Endothelial cell of umbilical vein (primary cell): ENCODE data around the gene KCNQ2. TPM values are rescaled to one million over a fixed set of nuclear protein-coding genes. Genes with fewer than 3 reads are reported as not detected.

Source experiments
- BruUV-seq: library from RNA; stranded (reverse); fragments of 400-500 nt; replicated peaks from 2 replicates; lab custom pipeline; 2021; lab: Mats Ljungman, UMichigan
- CTCF ChIA-PET: fragments of 300-600, 350-600 bp; sonication (Branson Sonifier 250); formaldehyde crosslinking; loops from one replicate; lab custom pipeline; 2021; ENCODE audit warnings: antibody characterized with exemption, inconsistent platforms; lab: Charles Lee
- POLR2A ChIA-PET: fragments of 300-600, 350-600 bp; sonication (Branson Sonifier 250); formaldehyde crosslinking; loops from one replicate; lab custom pipeline; 2021; ENCODE audit warnings: antibody characterized with exemption, inconsistent platforms; lab: Charles Lee
- DNase-seq: peaks from one replicate; pipeline ENCODE4 v3.0.0-alpha.2; 2011; ENCODE audit warnings: low read depth, low spot score
- FAIRE-seq: peaks from 2 replicates; lab custom pipeline; 2011; peaks lifted over from hg19 to GRCh38; lab: Jason Lieb, UNC
- H2AFZ ChIP-seq: 2 replicates; pipeline ENCODE4 v1.6.0; 2012; ENCODE audit warnings: low read depth, low read length, control low read depth, inconsistent platforms
- H3K27ac ChIP-seq: 2 replicates; pipeline ENCODE4 v1.5.1; 2011; ENCODE audit warnings: low read depth, mild to moderate bottlenecking, control low read depth, low read length, moderate library complexity; ENCODE audit not compliant: insufficient read depth
- H3K27me3 ChIP-seq, 2 experiments: 2 replicates each; pipeline versions ENCODE4 v1.6.0 to v1.6.1; 2011; ENCODE audit warnings: low read length in 2 of 2, mixed read lengths in 1 of 2; ENCODE audit not compliant: control insufficient read depth in 2 of 2, insufficient read depth in 2 of 2
- H3K36me3 ChIP-seq, 2 experiments: 2 replicates in 1 of 2; 3 replicates in 1 of 2; pipeline ENCODE4 v1.5.1; 2011; ENCODE audit warnings: low read length in 2 of 2, mild to moderate bottlenecking in 1 of 2, moderate library complexity in 1 of 2; ENCODE audit not compliant: control insufficient read depth in 2 of 2, insufficient read depth in 2 of 2; ENCODE audit errors: extremely low read depth in 1 of 2
- H3K4me1 ChIP-seq: 3 replicates; pipeline ENCODE4 v1.5.1; 2011; ENCODE audit warnings: mild to moderate bottlenecking, low read length; ENCODE audit not compliant: control insufficient read depth, insufficient read depth; ENCODE audit errors: extremely low read depth
- H3K4me2 ChIP-seq: 2 replicates; pipeline ENCODE4 v1.6.1; 2011; ENCODE audit warnings: low read length, control low read depth, mixed read lengths; ENCODE audit not compliant: insufficient read depth
- H3K4me3 ChIP-seq, 3 experiments: fragments of 200-600 bp in 1 of 3; sonication (generic), shearing (Covaris generic) in 1 of 3; replicated peaks in 1 of 3; 2 replicates each; pipeline ENCODE4 v1.5.1; 2011 to 2016; ENCODE audit warnings: control low read depth in 3 of 3, low read length in 3 of 3, mild to moderate bottlenecking in 2 of 3, inconsistent platforms in 1 of 3, low read depth in 1 of 3, moderate library complexity in 1 of 3; ENCODE audit not compliant: insufficient read depth in 1 of 3
- H3K79me2 ChIP-seq: 2 replicates; pipeline ENCODE4 v1.6.0; 2012; ENCODE audit warnings: low read length, inconsistent platforms; ENCODE audit not compliant: control insufficient read depth, insufficient read depth
- H3K9ac ChIP-seq: replicated peaks from 2 replicates; pipeline ENCODE3; 2011; ENCODE audit warnings: low read length, control low read depth; ENCODE audit not compliant: insufficient read depth; ENCODE audit errors: extremely low read depth
- H3K9me1 ChIP-seq: replicated peaks from 3 replicates; pipeline ENCODE4 v1.6.0; 2011; ENCODE audit warnings: mild to moderate bottlenecking, low read length; ENCODE audit not compliant: control insufficient read depth, insufficient read depth; ENCODE audit errors: extremely low read depth
- H3K9me3 ChIP-seq: replicated peaks from 2 replicates; pipeline ENCODE4 v1.5.1; 2012; ENCODE audit warnings: low read length, inconsistent platforms; ENCODE audit not compliant: control insufficient read depth, insufficient read depth
- H4K20me1 ChIP-seq: replicated peaks from 2 replicates; pipeline ENCODE3; 2011; ENCODE audit warnings: mild to moderate bottlenecking, low read length; ENCODE audit not compliant: control insufficient read depth, insufficient read depth; ENCODE audit errors: extremely low read depth
- CTCF ChIP-seq, 2 donors: IDR thresholded peaks; 1 replicate in 1 of 2; 2 replicates in 1 of 2; pipeline ENCODE4 v1.5.1; 2011; ENCODE audit warnings: low read length in 2 of 2, mild to moderate bottlenecking in 2 of 2, moderate library complexity in 2 of 2, control low read depth in 1 of 2, inconsistent platforms in 1 of 2, low read depth in 1 of 2; ENCODE audit not compliant: insufficient read depth in 1 of 2; ENCODE audit errors: extremely low read depth in 1 of 2
- EZH2 ChIP-seq: IDR thresholded peaks from 2 replicates; pipeline ENCODE4 v1.6.1; 2012; ENCODE audit warnings: borderline replicate concordance, low read depth, mild to moderate bottlenecking, moderate library complexity, low read length, inconsistent platforms; ENCODE audit not compliant: severe bottlenecking
- FOS ChIP-seq: IDR thresholded peaks from 2 replicates; pipeline ENCODE4 v1.6.1; 2011; ENCODE audit warnings: mild to moderate bottlenecking, low read length, moderate library complexity, borderline replicate concordance; ENCODE audit not compliant: insufficient read depth
- GATA2 ChIP-seq: IDR thresholded peaks from 2 replicates; pipeline ENCODE4 v1.7.0; 2011; ENCODE audit warnings: low read depth, mild to moderate bottlenecking, moderate library complexity, mixed read lengths, low read length; ENCODE audit not compliant: insufficient read length, insufficient read depth
- JUN ChIP-seq: IDR thresholded peaks from 2 replicates; pipeline ENCODE4 v1.6.1; 2011; ENCODE audit warnings: borderline replicate concordance, low read depth; ENCODE audit not compliant: insufficient read length, insufficient read depth
- MAX ChIP-seq: IDR thresholded peaks from 2 replicates; pipeline ENCODE4 v1.6.1; 2011; ENCODE audit not compliant: insufficient read depth, insufficient read length
- MYC ChIP-seq: IDR thresholded peaks from one replicate; pipeline ENCODE4 v1.6.1; 2011; ENCODE audit warnings: mild to moderate bottlenecking, low read depth, low read length
- POLR2A ChIP-seq: IDR thresholded peaks from 2 replicates; pipeline ENCODE4 v1.6.1; 2012; ENCODE audit warnings: low read depth, mild to moderate bottlenecking, control low read depth, low read length
- POLR2AphosphoS5 ChIP-seq: IDR thresholded peaks from 2 replicates; pipeline ENCODE4 v1.6.1; 2012; ENCODE audit warnings: low read depth, mild to moderate bottlenecking, control low read depth, low read length, moderate library complexity; ENCODE audit not compliant: insufficient read depth
- dilution Hi-C: fragments of 300-500 bp; cut with MboI; formaldehyde crosslinking; loops from one replicate; pipeline ENCODE4 v1.15.0; 2019; ENCODE audit warnings: low sequenced_read_pairs; ENCODE audit not compliant: extremely low pct_ligation_motif_present
- intact Hi-C: fragments of 100-400 bp; cut with micrococcal nuclease; formaldehyde crosslinking; loops from one replicate; pipeline ENCODE4 v1.10.0; 2022
- polyA plus RNA-seq, 4 experiments: library from polyadenylated mRNA; depleted of rRNA in 3 of 4; stranded (reverse) in 3 of 4; unstranded in 1 of 4; fragments of >200 nt; gene quantifications; 2 replicates each; pipeline versions ENCODE4 v1.2.1 to v1.2.3, GENCODE V29; 2011 to 2012; ENCODE audit warnings: missing spikeins in 1 of 4
- total RNA-seq: library from RNA; stranded (reverse); gene quantifications from 2 replicates; pipeline ENCODE4 v1.2.3, GENCODE V29; 2021

The KCNQ2 gene
- total and polyA plus RNA-seq, 2 donors (not counting 3 experiments of a cell fraction or from before 2014, with no cell fraction given): not detected

GRCh38 chr20:63484236-63484635, 11.8 kb upstream of the KCNQ2 start:
- intact Hi-C loops (no loop called here), dilution Hi-C loops (no loop called here)
- H2AFZ ChIP-seq: no peak overlapping the region
- no peaks in the 10 kb centered on the region for H3K9me1 ChIP-seq
- FAIRE-seq (no peak), DNase-seq (no peak)
- H3K9ac ChIP-seq: no peak overlapping the region
- H3K27ac ChIP-seq: no peak overlapping the region
- no peak overlapping the region for H3K4me2 ChIP-seq
- H3K79me2 ChIP-seq: no peaks in the 10 kb centered on the region
- TF ChIP-seq GATA2: no peak
- TF ChIP-seq MAX: no peak
- no peak for TF ChIP-seq FOS
- no peak for TF ChIP-seq MYC
- no peak for TF ChIP-seq POLR2A
- no peak for TF ChIP-seq JUN
- no peak for TF ChIP-seq POLR2AphosphoS5
- no peak for TF ChIP-seq EZH2
- TF ChIP-seq CTCF (IDR thresholded peaks at IDR 0.05; ENCODE audit: extremely low read depth in 1 of 2, insufficient read depth in 1 of 2, low read depth in 1 of 2, low read length in 2 of 2): no peak
- no peak overlapping the region for H3K4me3 ChIP-seq
- no peaks in the 10 kb centered on the region for H3K4me1 ChIP-seq
- BruUV-seq: no TSS peak
- H3K9me3 ChIP-seq: no peaks in the 10 kb centered on the region
- H3K27me3 ChIP-seq: no peaks in the 10 kb centered on the region
- CTCF ChIA-PET: interaction anchor here (1.3 to 2.1 kb wide), 2 partner anchors 12 to 14 kb away, joined by 3 to 14 read pairs; no protein-coding TSS in a partner anchor
- POLR2A ChIA-PET: no interaction called here
- H3K36me3 ChIP-seq: no peaks in the 10 kb centered on the region
- H4K20me1 ChIP-seq: no peaks in the 10 kb centered on the region
